GM21529 (cell line): Measurements from ENCODE around the gene SORCS3.

Experiments
- ATAC-seq: cut with Tn5 transposase; IDR thresholded peaks from one replicate; pipeline ENCODE4 v1.9.1; 2021; ENCODE audit not compliant: unreplicated experiment

Gene SORCS3

GRCh38 chr10:104834580-104834979 is 193.5 kb downstream of the SORCS3 start:
- ATAC-seq: no peak

GRCh38 chr10:104835422-104835821 is 194.3 kb downstream of the SORCS3 start:
- peak; percentile 45 for ATAC-seq

- no peak for ATAC-seq
These were observed 201.6 kb downstream of the SORCS3 start for GRCh38 chr10:104842704-104843103.

GRCh38 chr10:104844073-104844472 is 203.0 kb downstream of the SORCS3 start:
- no peak for ATAC-seq

- no peak for ATAC-seq
These were observed 208.9 kb downstream of the SORCS3 start for GRCh38 chr10:104850023-104850422.

GRCh38 chr10:104867966-104868598 is 227.0 kb downstream of the SORCS3 start:
- ATAC-seq: no peak

GRCh38 chr10:104872691-104873090 is 231.6 kb downstream of the SORCS3 start:
- ATAC-seq: no peak

- no peak for ATAC-seq
These were observed 232.1 kb downstream of the SORCS3 start for GRCh38 chr10:104873161-104873560.

GRCh38 chr10:104875561-104875960 is 234.5 kb downstream of the SORCS3 start:
- no peak for ATAC-seq

GRCh38 chr10:104880624-104881398 is 239.7 kb downstream of the SORCS3 start:
- no peak for ATAC-seq

GRCh38 chr10:104881740-104882139 is 240.7 kb downstream of the SORCS3 start:
- no peak for ATAC-seq

GRCh38 chr10:104892879-104893617 is 252.0 kb downstream of the SORCS3 start:
- no peak for ATAC-seq

GRCh38 chr10:104893701-104894100 is 252.6 kb downstream of the SORCS3 start:
- no peak for ATAC-seq

GRCh38 chr10:104894681-104895080 is 253.6 kb downstream of the SORCS3 start:
- ATAC-seq: no peak

GRCh38 chr10:104895541-104895940 is 254.5 kb downstream of the SORCS3 start:
- no peak for ATAC-seq

- no peak for ATAC-seq
These were observed 254.9 kb downstream of the SORCS3 start for GRCh38 chr10:104895981-104896380.

- no peak for ATAC-seq
These were observed 256.6 kb downstream of the SORCS3 start for GRCh38 chr10:104897696-104898095.

GRCh38 chr10:104899779-104900178 is 258.7 kb downstream of the SORCS3 start:
- ATAC-seq: no peak

GRCh38 chr10:104903433-104903832 is 262.3 kb downstream of the SORCS3 start:
- ATAC-seq: no peak

- no peak for ATAC-seq
These were observed 263.7 kb downstream of the SORCS3 start for GRCh38 chr10:104904753-104905323.

- no peak for ATAC-seq
These were observed 265.0 kb downstream of the SORCS3 start for GRCh38 chr10:104906112-104906511.

GRCh38 chr10:104907521-104907920 is 266.4 kb downstream of the SORCS3 start:
- no peak for ATAC-seq
